ENCODE results near the gene NAA38. TPM values are rescaled to one million over a fixed set of nuclear protein-coding genes. Genes with fewer than 3 reads are reported as not detected.

The NAA38 gene
- total RNA-seq, 1 donor from 2014 or later = 66.2 TPM

DNA sequence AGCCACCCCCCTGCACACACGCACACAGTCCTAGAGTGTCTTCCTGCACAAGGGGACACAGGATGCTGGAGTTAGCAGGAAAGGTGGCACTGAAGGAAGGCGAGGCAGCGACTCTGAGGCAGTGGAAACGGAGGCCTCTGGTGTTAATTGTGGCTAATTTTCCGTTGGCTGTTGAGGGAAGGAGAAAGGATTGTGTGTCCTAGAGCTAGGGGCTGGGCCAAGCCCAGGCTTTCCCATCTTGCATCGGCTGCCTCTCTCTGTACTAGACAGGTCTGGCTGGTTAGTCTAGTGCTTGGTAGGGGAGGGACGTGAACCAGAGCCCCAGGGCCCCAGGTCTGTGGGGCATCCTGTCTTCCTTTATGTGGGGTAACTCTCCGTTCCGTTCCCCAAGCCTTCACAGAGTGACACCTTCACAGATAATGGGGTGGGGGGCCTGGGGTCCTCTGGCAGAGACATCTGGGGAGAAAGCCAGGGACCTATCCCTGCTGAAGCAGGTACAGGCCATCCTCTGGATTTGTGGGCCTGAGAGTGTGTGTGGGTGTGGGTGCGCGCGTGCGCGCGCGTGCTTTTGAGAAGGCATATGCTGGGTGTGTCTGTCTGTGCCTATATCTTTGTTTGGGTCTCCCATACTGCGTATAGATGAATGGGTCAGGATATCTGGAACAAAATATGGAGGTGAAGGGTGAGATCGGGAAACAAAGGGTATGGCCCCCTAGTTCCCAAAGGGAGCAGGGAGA, 31.0 kb upstream of the NAA38 start, which contains the start of gene CHD3:
Gene CHD3 (plus strand): TSS at position 606 of the 737 bp plus-strand sequence. CDS start 212 bp downstream, outside the sequence.
- H3K36me3 Mint-ChIP-seq (ENCODE audit: unreplicated experiment) = peaks cover 25% of the 10 kb centered on the region
- no peak within 1 kb of the TSS for H3K27ac Mint-ChIP-seq (ENCODE audit: unreplicated experiment)
- H3K27me3 Mint-ChIP-seq (ENCODE audit: unreplicated experiment) = no peaks in the 10 kb centered on the region
- H3K4me3 Mint-ChIP-seq (ENCODE audit: unreplicated experiment) = no peak within 1 kb of the TSS
- TF ChIP-seq, protein P1, sequence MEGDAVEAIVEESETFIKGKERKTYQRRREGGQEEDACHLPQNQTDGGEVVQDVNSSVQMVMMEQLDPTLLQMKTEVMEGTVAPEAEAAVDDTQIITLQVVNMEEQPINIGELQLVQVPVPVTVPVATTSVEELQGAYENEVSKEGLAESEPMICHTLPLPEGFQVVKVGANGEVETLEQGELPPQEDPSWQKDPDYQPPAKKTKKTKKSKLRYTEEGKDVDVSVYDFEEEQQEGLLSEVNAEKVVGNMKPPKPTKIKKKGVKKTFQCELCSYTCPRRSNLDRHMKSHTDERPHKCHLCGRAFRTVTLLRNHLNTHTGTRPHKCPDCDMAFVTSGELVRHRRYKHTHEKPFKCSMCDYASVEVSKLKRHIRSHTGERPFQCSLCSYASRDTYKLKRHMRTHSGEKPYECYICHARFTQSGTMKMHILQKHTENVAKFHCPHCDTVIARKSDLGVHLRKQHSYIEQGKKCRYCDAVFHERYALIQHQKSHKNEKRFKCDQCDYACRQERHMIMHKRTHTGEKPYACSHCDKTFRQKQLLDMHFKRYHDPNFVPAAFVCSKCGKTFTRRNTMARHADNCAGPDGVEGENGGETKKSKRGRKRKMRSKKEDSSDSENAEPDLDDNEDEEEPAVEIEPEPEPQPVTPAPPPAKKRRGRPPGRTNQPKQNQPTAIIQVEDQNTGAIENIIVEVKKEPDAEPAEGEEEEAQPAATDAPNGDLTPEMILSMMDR (IDR thresholded peaks at IDR 0.05) = no peak
- peaks cover 3% of the 10 kb centered on the region for H3K4me1 Mint-ChIP-seq (ENCODE audit: unreplicated experiment)
- DNase-seq (ENCODE audit: extremely low spot score, unreplicated experiment) = no peak
- H3K9me3 Mint-ChIP-seq (ENCODE audit: unreplicated experiment) = no peaks in the 10 kb centered on the region

DNA sequence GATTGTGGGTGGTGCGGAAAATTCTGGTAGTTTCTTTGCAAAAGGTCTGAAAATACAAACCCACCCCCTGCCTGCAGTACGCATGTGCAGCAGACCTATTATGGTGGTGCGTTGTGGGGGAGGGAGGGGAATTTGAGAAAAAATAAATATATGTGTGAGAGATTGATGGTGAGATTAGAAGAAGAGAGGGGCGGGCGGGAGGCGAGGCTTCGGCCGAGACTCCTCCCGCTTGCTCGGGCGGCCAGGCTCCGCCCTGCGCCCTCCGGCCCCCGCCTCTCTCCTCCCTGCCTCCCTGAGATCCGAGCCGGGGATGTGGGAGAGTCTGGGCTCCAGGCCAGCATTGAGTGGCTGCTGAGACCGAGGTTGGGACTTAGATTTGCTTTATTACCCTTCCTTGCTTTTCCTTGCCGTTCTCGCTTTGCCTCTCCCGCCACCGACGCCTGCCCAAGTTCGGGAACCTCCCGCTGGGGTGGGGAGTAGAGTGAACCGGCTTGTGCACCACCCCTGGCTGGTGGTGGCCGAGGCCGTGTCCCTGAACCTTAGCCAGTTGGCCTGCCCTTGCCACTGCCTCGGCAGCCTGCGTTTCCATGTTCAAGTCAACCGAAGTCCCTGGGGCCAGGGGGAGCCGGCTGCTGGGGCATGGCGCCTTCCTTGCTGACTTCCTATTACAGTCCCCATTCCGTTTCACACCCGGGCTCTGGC, 30.3 kb upstream of the NAA38 start:
- peak; percentile 98 for DNase-seq (ENCODE audit: extremely low spot score, unreplicated experiment)
- Mint-ChIP-seq H3K4me1 (ENCODE audit: unreplicated experiment) (peaks cover 3% of the 10 kb centered on the region), H3K27ac (ENCODE audit: unreplicated experiment) (no peak overlapping the region), H3K4me3 (ENCODE audit: unreplicated experiment) (no peak overlapping the region), H3K9me3 (ENCODE audit: unreplicated experiment) (no peaks in the 10 kb centered on the region), H3K27me3 (ENCODE audit: unreplicated experiment) (no peaks in the 10 kb centered on the region), H3K36me3 (ENCODE audit: unreplicated experiment) (peaks cover 21% of the 10 kb centered on the region)
- TF ChIP-seq, protein P1 (IDR thresholded peaks at IDR 0.05) = no peak

DNA sequence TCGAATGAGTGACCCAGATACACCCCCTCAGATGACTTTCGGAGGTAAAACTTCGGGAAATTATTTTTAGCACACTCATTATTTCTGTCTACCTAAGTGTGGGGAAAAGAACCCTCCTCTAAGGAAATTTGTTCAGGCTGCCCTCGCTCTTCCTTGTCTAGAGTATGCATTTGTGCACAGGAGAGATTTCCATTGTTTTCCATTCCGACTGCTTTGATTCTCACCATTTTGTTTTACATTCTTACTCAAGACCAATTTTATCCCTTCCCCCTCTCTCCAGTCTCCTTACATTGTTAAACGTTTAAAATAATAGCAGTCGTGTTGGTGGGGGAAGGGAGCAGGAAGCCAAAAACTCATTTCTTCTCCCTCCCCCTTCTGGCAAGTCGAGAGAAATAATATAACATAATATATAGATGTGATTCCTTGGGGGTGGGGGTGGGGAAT, 29.7 kb upstream of the NAA38 start:
- Mint-ChIP-seq H3K4me3 (ENCODE audit: unreplicated experiment) (no peak overlapping the region), H3K27me3 (ENCODE audit: unreplicated experiment) (no peaks in the 10 kb centered on the region), H3K4me1 (ENCODE audit: unreplicated experiment) (peaks cover 3% of the 10 kb centered on the region), H3K36me3 (ENCODE audit: unreplicated experiment) (peaks cover 20% of the 10 kb centered on the region), H3K9me3 (ENCODE audit: unreplicated experiment) (no peaks in the 10 kb centered on the region), H3K27ac (ENCODE audit: unreplicated experiment) (no peak overlapping the region)
- TF ChIP-seq, protein P1 (IDR thresholded peaks at IDR 0.05) = peak; percentile 31
- no peak for DNase-seq (ENCODE audit: extremely low spot score, unreplicated experiment)

DNA sequence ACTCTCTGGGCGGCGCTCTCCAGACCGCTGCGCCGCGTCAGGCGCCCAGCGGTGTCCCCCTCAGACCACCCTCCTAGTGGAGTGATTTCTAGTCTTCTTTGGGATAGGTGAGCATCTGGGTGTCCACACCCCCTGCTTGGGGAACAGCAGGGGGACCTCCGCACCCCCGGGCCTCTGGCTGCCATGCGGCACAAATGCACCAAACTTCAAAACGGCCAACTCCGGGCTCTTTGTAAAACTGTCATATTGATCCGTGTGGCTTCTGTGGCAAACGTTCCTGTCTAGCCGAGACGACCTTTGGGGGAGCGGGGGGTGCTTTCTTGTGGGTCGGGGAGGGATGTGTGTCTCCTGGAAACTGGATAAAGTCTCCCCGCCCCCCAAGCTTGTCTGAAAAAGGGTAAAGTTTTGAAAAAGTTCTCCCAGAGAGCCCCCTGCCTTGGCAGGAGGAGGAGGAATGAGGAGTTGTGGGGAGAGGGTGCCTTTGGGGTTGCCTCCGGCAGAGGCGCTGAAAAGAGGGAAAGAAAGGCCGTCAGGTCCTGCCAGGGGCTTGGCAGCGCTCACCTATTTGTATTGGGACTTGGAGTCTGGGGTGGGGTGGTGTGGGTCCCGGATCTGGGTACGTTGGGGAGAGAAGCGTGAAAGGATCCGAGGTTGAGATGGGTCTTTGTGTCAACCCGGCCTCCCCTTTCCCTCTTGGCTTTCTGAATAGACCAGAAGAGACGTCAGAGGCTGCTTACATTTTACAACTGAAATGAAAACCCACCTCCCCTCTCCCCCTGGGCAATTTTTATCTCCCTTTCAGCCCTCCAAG, 29.1 kb upstream of the NAA38 start:
- no peak overlapping the region for H3K4me3 Mint-ChIP-seq (ENCODE audit: unreplicated experiment)
- H3K36me3 Mint-ChIP-seq (ENCODE audit: unreplicated experiment) = peaks cover 15% of the 10 kb centered on the region
- DNase-seq (ENCODE audit: extremely low spot score, unreplicated experiment) = no peak
- no peak overlapping the region for H3K27ac Mint-ChIP-seq (ENCODE audit: unreplicated experiment)
- H3K9me3 Mint-ChIP-seq (ENCODE audit: unreplicated experiment) = no peaks in the 10 kb centered on the region
- TF ChIP-seq, protein P1 (IDR thresholded peaks at IDR 0.05) = no peak
- peaks cover 3% of the 10 kb centered on the region for H3K4me1 Mint-ChIP-seq (ENCODE audit: unreplicated experiment)
- H3K27me3 Mint-ChIP-seq (ENCODE audit: unreplicated experiment) = no peaks in the 10 kb centered on the region

Data from osteocyte (in vitro differentiated cells).